ENCODE measurements around the gene ALPG.
A peak's percentile ranks its signal among the peaks of the same experiment; 100 is the strongest.
"Not testable (repeated sequence)": the region's sequence is repeated elsewhere in the genome, so short reads cannot be mapped to it uniquely, and the experiment has no call there.

The ALPG gene

GRCh38 chr2:232370007-232370406 is 36.6 kb upstream of the ALPG start:
- H3K27ac ChIP-seq (ENCODE audit: low read depth, low read length); H3K79me2 ChIP-seq (ENCODE audit: control insufficient read depth, insufficient read depth, low read length, poor library complexity); H4K12ac ChIP-seq (ENCODE audit: low read depth, low read length); H3K79me1 ChIP-seq (ENCODE audit: low read length); H3K27me3 ChIP-seq (ENCODE audit: insufficient read depth, low read length); H3K4me3 ChIP-seq (ENCODE audit: low read depth, low read length); H3K4me2 ChIP-seq (ENCODE audit: low read length); H4K8ac ChIP-seq (ENCODE audit: low read depth, low read length); H2BK12ac ChIP-seq (ENCODE audit: low read length); H3K18ac ChIP-seq (ENCODE audit: low read length); H4K91ac ChIP-seq (ENCODE audit: low read depth, low read length); H3K9me3 ChIP-seq (ENCODE audit: insufficient read depth, low read depth, low read length); H3K9ac ChIP-seq (ENCODE audit: low read length); H2BK120ac ChIP-seq (ENCODE audit: insufficient read depth, low read length, poor library complexity); H2AFZ ChIP-seq (ENCODE audit: insufficient read depth, low read length, poor library complexity); H2BK5ac ChIP-seq (ENCODE audit: low read depth, low read length, poor library complexity); H2AK5ac ChIP-seq (ENCODE audit: low read length); H3K14ac ChIP-seq (ENCODE audit: low read length); H3K23ac ChIP-seq (ENCODE audit: low read length); DNase-seq; H3K4ac ChIP-seq (ENCODE audit: low read depth, low read length); H3K36me3 ChIP-seq (ENCODE audit: control insufficient read depth in 1 of 2, insufficient read depth in 2 of 2, low read length in 2 of 2): not testable (repeated sequence)
- peaks cover 8 to 11% of the 10 kb centered on the region in 2 experiments for H3K4me1 ChIP-seq (ENCODE audit: control insufficient read depth in 1 of 2, insufficient read depth in 2 of 2, low read length in 2 of 2)
- no CpG with 5 or more reads among the region's 12 CpGs for WGBS (ENCODE audit: extremely low coverage, insufficient coverage, insufficient read length)

- Histone ChIP-seq H3K4me2 (ENCODE audit: low read length) (no peak overlapping the region), H3K4me3 (ENCODE audit: low read depth, low read length) (no peak overlapping the region), H4K12ac (ENCODE audit: low read depth, low read length) (no peak overlapping the region), H3K27me3 (ENCODE audit: insufficient read depth, low read length) (no peaks in the 10 kb centered on the region), H3K4ac (ENCODE audit: low read depth, low read length) (no peak overlapping the region), H3K79me1 (ENCODE audit: low read length) (peaks cover 3% of the 10 kb centered on the region), H2AK5ac (ENCODE audit: low read length) (no peak overlapping the region), H2BK5ac (ENCODE audit: low read depth, low read length, poor library complexity) (no peak overlapping the region), H3K18ac (ENCODE audit: low read length) (no peak overlapping the region), H4K91ac (ENCODE audit: low read depth, low read length) (no peak overlapping the region), H3K79me2 (ENCODE audit: control insufficient read depth, insufficient read depth, low read length, poor library complexity) (no peaks in the 10 kb centered on the region), H3K36me3 (ENCODE audit: control insufficient read depth in 1 of 2, insufficient read depth in 2 of 2, low read length in 2 of 2) (peaks cover 0 to 2% of the 10 kb centered on the region in 2 experiments), H4K8ac (ENCODE audit: low read depth, low read length) (no peak overlapping the region), H3K27ac (ENCODE audit: low read depth, low read length) (no peak overlapping the region), H3K23ac (ENCODE audit: low read length) (no peak overlapping the region), H2AFZ (ENCODE audit: insufficient read depth, low read length, poor library complexity) (no peak overlapping the region), H3K9me3 (ENCODE audit: insufficient read depth, low read depth, low read length) (no peaks in the 10 kb centered on the region), H3K9ac (ENCODE audit: low read length) (no peak overlapping the region), H3K4me1 (ENCODE audit: control insufficient read depth in 1 of 2, insufficient read depth in 2 of 2, low read length in 2 of 2) (peaks cover 12 to 16% of the 10 kb centered on the region in 2 experiments), H3K14ac (ENCODE audit: low read length) (no peak overlapping the region), H2BK120ac (ENCODE audit: insufficient read depth, low read length, poor library complexity) (no peak overlapping the region), H2BK12ac (ENCODE audit: low read length) (no peak overlapping the region)
- peak; percentile 72 to 85 for DNase-seq
- WGBS (ENCODE audit: extremely low coverage, insufficient coverage, insufficient read length), result no CpG with 5 or more reads among the region's 18 CpGs
Measured at GRCh38 chr2:232372231-232373208, 34.1 kb upstream of the ALPG start.

DNA sequence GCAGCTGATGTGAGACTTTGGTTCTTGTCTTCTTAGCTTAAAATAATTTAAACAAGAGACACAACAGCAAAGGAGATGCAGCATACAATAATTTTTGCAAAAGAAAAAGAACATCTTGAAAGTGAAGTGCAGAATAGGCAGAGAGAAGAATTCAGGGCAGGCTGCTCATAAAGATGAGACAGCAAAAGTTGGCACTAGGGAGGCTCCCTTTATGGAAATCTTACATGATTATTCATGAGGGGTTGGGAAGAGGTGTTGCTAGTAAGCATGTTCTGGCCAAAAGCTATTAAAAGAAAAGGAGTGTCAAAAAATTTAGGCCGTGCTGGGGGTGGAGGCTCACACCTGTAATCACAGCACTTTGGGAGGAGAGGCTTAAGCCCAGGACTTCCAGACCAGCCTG is 32.3 kb upstream of the ALPG start:
- Histone ChIP-seq H2BK120ac (ENCODE audit: insufficient read depth, low read length, poor library complexity) (no peak overlapping the region), H2BK12ac (ENCODE audit: low read length) (no peak overlapping the region), H3K79me2 (ENCODE audit: control insufficient read depth, insufficient read depth, low read length, poor library complexity) (no peaks in the 10 kb centered on the region), H3K36me3 (ENCODE audit: control insufficient read depth in 1 of 2, insufficient read depth in 2 of 2, low read length in 2 of 2) (peaks cover 0 to 2% of the 10 kb centered on the region in 2 experiments), H2AFZ (ENCODE audit: insufficient read depth, low read length, poor library complexity) (no peak overlapping the region), H3K27me3 (ENCODE audit: insufficient read depth, low read length) (no peaks in the 10 kb centered on the region), H3K79me1 (ENCODE audit: low read length) (peaks cover 8% of the 10 kb centered on the region), H2AK5ac (ENCODE audit: low read length) (no peak overlapping the region), H3K4me3 (ENCODE audit: low read depth, low read length) (no peak overlapping the region), H3K23ac (ENCODE audit: low read length) (no peak overlapping the region), H3K4ac (ENCODE audit: low read depth, low read length) (no peak overlapping the region), H3K9ac (ENCODE audit: low read length) (no peak overlapping the region), H3K14ac (ENCODE audit: low read length) (no peak overlapping the region), H3K27ac (ENCODE audit: low read depth, low read length) (no peak overlapping the region), H3K9me3 (ENCODE audit: insufficient read depth, low read depth, low read length) (no peaks in the 10 kb centered on the region), H4K8ac (ENCODE audit: low read depth, low read length) (no peak overlapping the region), H3K18ac (ENCODE audit: low read length) (no peak overlapping the region), H4K91ac (ENCODE audit: low read depth, low read length) (no peak overlapping the region), H2BK5ac (ENCODE audit: low read depth, low read length, poor library complexity) (no peak overlapping the region), H3K4me1 (ENCODE audit: control insufficient read depth in 1 of 2, insufficient read depth in 2 of 2, low read length in 2 of 2) (peaks cover 19% of the 10 kb centered on the region in 2 experiments), H3K4me2 (ENCODE audit: low read length) (no peak overlapping the region), H4K12ac (ENCODE audit: low read depth, low read length) (no peak overlapping the region)
- DNase-seq, result no peak
- WGBS (ENCODE audit: extremely low coverage, insufficient coverage, insufficient read length), result no CpG with 5 or more reads among the region's 1 CpG

GRCh38 chr2:232375164-232375563 is 31.5 kb upstream of the ALPG start:
- H3K79me1 ChIP-seq (ENCODE audit: low read length), result peaks cover 8% of the 10 kb centered on the region
- no peak overlapping the region for H2BK5ac ChIP-seq (ENCODE audit: low read depth, low read length, poor library complexity)
- no peak overlapping the region for H2AK5ac ChIP-seq (ENCODE audit: low read length)
- no peak overlapping the region for H4K91ac ChIP-seq (ENCODE audit: low read depth, low read length)
- no peaks in the 10 kb centered on the region for H3K79me2 ChIP-seq (ENCODE audit: control insufficient read depth, insufficient read depth, low read length, poor library complexity)
- no peak overlapping the region for H3K9ac ChIP-seq (ENCODE audit: low read length)
- H3K36me3 ChIP-seq (ENCODE audit: control insufficient read depth in 1 of 2, insufficient read depth in 2 of 2, low read length in 2 of 2), result peaks cover 0 to 2% of the 10 kb centered on the region in 2 experiments
- H3K23ac ChIP-seq (ENCODE audit: low read length), result no peak overlapping the region
- no CpG with 5 or more reads among the region's 12 CpGs for WGBS (ENCODE audit: extremely low coverage, insufficient coverage, insufficient read length)
- H2AFZ ChIP-seq (ENCODE audit: insufficient read depth, low read length, poor library complexity), result no peak overlapping the region
- no peak overlapping the region for H3K4ac ChIP-seq (ENCODE audit: low read depth, low read length)
- peaks cover 19% of the 10 kb centered on the region in 2 experiments for H3K4me1 ChIP-seq (ENCODE audit: control insufficient read depth in 1 of 2, insufficient read depth in 2 of 2, low read length in 2 of 2)
- no peak overlapping the region for H4K12ac ChIP-seq (ENCODE audit: low read depth, low read length)
- no peak overlapping the region for H3K18ac ChIP-seq (ENCODE audit: low read length)
- no peak overlapping the region for H3K4me2 ChIP-seq (ENCODE audit: low read length)
- no peak for DNase-seq
- no peak overlapping the region for H2BK12ac ChIP-seq (ENCODE audit: low read length)
- no peak overlapping the region for H3K14ac ChIP-seq (ENCODE audit: low read length)
- no peak overlapping the region for H3K4me3 ChIP-seq (ENCODE audit: low read depth, low read length)
- no peaks in the 10 kb centered on the region for H3K27me3 ChIP-seq (ENCODE audit: insufficient read depth, low read length)
- no peak overlapping the region for H2BK120ac ChIP-seq (ENCODE audit: insufficient read depth, low read length, poor library complexity)
- no peaks in the 10 kb centered on the region for H3K9me3 ChIP-seq (ENCODE audit: insufficient read depth, low read depth, low read length)
- H4K8ac ChIP-seq (ENCODE audit: low read depth, low read length), result no peak overlapping the region
- H3K27ac ChIP-seq (ENCODE audit: low read depth, low read length), result no peak overlapping the region
